ENCODE measurements around the gene B3GNT8. TPM values are rescaled to one million over a fixed set of nuclear protein-coding genes. Genes with fewer than 3 reads are reported as not detected.

B3GNT8 gene
- total RNA-seq, 1 experiment from 2014 or later: not detected

GRCh38 chr19:41412953-41413352 lies 14.2 kb downstream of the B3GNT8 start:
- H3K4me1 ChIP-seq (replicated peaks; ENCODE audit: insufficient read depth): peaks cover 9% of the 10 kb centered on the region
- ChIA-PET POLR2A (ENCODE audit: unreplicated experiment) (no interaction called here), CTCF (no interaction called here)
- H3K27ac ChIP-seq: no peak overlapping the region
- intact Hi-C loops (cut with micrococcal nuclease; ENCODE audit: unreplicated experiment): no loop called here
- H3K36me3 ChIP-seq (ENCODE audit: low read depth): no peaks in the 10 kb centered on the region
- no peak overlapping the region for H3K4me2 ChIP-seq
- no peak for DNase-seq
- no peaks in the 10 kb centered on the region for H3F3A ChIP-seq (ENCODE audit: insufficient read depth, low read depth)
- TF ChIP-seq CTCF (conservative IDR thresholded peaks at IDR 0.05): no peak
- TF ChIP-seq EZH2 (IDR thresholded peaks at IDR 0.05; ENCODE audit: low read depth): no peak
- H3K9me3 ChIP-seq (ENCODE audit: insufficient read depth, low read depth): no peaks in the 10 kb centered on the region
- H3K27me3 ChIP-seq (ENCODE audit: insufficient read depth, low read depth): no peaks in the 10 kb centered on the region
- no peaks in the 10 kb centered on the region for H3K9me2 ChIP-seq (ENCODE audit: insufficient read depth)
- no peak overlapping the region for H2AFZ ChIP-seq
- no TSS peak for BruUV-seq (replicated peaks)
- no peaks in the 10 kb centered on the region for H4K20me1 ChIP-seq (ENCODE audit: insufficient read depth)
- H3K79me2 ChIP-seq (ENCODE audit: low read depth): no peaks in the 10 kb centered on the region
- H3K4me3 ChIP-seq: no peak overlapping the region

GRCh38 chr19:41411968-41412265 lies 15.3 kb downstream of the B3GNT8 start:
- H2AFZ ChIP-seq: no peak overlapping the region
- no peaks in the 10 kb centered on the region for H3K27me3 ChIP-seq (ENCODE audit: insufficient read depth, low read depth)
- H3K4me2 ChIP-seq: no peak overlapping the region
- H3K4me1 ChIP-seq (replicated peaks; ENCODE audit: insufficient read depth): peaks cover 9% of the 10 kb centered on the region
- no peaks in the 10 kb centered on the region for H3K36me3 ChIP-seq (ENCODE audit: low read depth)
- DNase-seq: no peak
- no peaks in the 10 kb centered on the region for H3K9me2 ChIP-seq (ENCODE audit: insufficient read depth)
- H3K79me2 ChIP-seq (ENCODE audit: low read depth): no peaks in the 10 kb centered on the region
- no peaks in the 10 kb centered on the region for H3K9me3 ChIP-seq (ENCODE audit: insufficient read depth, low read depth)
- intact Hi-C loops (cut with micrococcal nuclease; ENCODE audit: unreplicated experiment): no loop called here
- ChIA-PET CTCF (no interaction called here), POLR2A (ENCODE audit: unreplicated experiment) (no interaction called here)
- BruUV-seq (replicated peaks): no TSS peak
- no peak overlapping the region for H3K27ac ChIP-seq
- no peaks in the 10 kb centered on the region for H4K20me1 ChIP-seq (ENCODE audit: insufficient read depth)
- H3K4me3 ChIP-seq: no peak overlapping the region
- no peaks in the 10 kb centered on the region for H3F3A ChIP-seq (ENCODE audit: insufficient read depth, low read depth)
- TF ChIP-seq EZH2 (IDR thresholded peaks at IDR 0.05; ENCODE audit: low read depth) (no peak), CTCF (conservative IDR thresholded peaks at IDR 0.05) (no peak)

- ChIA-PET CTCF (no interaction called here), POLR2A (ENCODE audit: unreplicated experiment) (no interaction called here)
- no peak for DNase-seq
- H3K27ac ChIP-seq: no peak overlapping the region
- peaks cover 9% of the 10 kb centered on the region for H3K4me1 ChIP-seq (replicated peaks; ENCODE audit: insufficient read depth)
- H4K20me1 ChIP-seq (ENCODE audit: insufficient read depth): no peaks in the 10 kb centered on the region
- no peaks in the 10 kb centered on the region for H3K36me3 ChIP-seq (ENCODE audit: low read depth)
- H3K9me2 ChIP-seq (ENCODE audit: insufficient read depth): no peaks in the 10 kb centered on the region
- H3K27me3 ChIP-seq (ENCODE audit: insufficient read depth, low read depth): no peaks in the 10 kb centered on the region
- H3K4me3 ChIP-seq: no peak overlapping the region
- H3K79me2 ChIP-seq (ENCODE audit: low read depth): no peaks in the 10 kb centered on the region
- no TSS peak for BruUV-seq (replicated peaks)
- H3F3A ChIP-seq (ENCODE audit: insufficient read depth, low read depth): no peaks in the 10 kb centered on the region
- no peak for TF ChIP-seq EZH2 (IDR thresholded peaks at IDR 0.05; ENCODE audit: low read depth)
- no peak for TF ChIP-seq CTCF (conservative IDR thresholded peaks at IDR 0.05)
- intact Hi-C loops (cut with micrococcal nuclease; ENCODE audit: unreplicated experiment): no loop called here
- H3K9me3 ChIP-seq (ENCODE audit: insufficient read depth, low read depth): no peaks in the 10 kb centered on the region
- H3K4me2 ChIP-seq: no peak overlapping the region
- H2AFZ ChIP-seq: no peak overlapping the region
These were observed 15.8 kb downstream of the B3GNT8 start for GRCh38 chr19:41411100-41411967.

Data from PC-9 (cell line).